ENCODE measurements around the gene PTPRO. TPM values are rescaled to one million over a fixed set of nuclear protein-coding genes. Genes with fewer than 3 reads are reported as not detected.
A peak's percentile ranks its signal among the peaks of the same experiment; 100 is the strongest.

Gene PTPRO
- total RNA-seq, 2 experiments from 2014 or later = 0.14 to 0.15 TPM

DNA sequence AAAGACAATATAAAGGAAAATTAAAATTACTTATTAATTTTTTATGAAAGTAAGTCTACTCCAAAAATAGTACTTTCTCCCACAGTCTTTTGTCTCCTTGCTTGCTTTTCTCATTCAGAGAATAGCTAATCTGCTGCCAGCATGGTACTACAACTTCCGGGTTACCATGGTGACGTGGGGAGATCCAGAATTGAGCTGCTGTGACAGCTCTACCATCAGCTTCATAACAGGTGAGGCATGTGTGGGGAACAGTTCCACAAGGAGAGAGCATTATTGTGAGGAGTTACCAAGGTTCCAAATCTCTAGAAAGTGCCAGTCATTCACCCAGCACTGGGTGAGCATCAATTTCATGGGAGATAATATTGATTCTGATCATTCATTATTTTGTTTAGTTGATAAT, 197.8 kb downstream of the PTPRO start:
- no peak for DNase-seq
- Mint-ChIP-seq H3K36me3 (no peaks in the 10 kb centered on the region), H3K9me3 (no peaks in the 10 kb centered on the region), H3K4me1 (ENCODE audit: low read depth) (no peaks in the 10 kb centered on the region), H3K4me3 (no peak overlapping the region), H3K27ac (no peak overlapping the region), H3K27me3 (peaks cover 24% of the 10 kb centered on the region)
- intact Hi-C loops (cut with micrococcal nuclease) = no loop called here
- ChIA-PET POLR2A (no interaction called here), CTCF (interaction anchor here (2.4 to 2.6 kb wide), 2 partner anchors 12 to 244 kb away, joined by 8 to 9 read pairs; no protein-coding TSS in a partner anchor)

- Mint-ChIP-seq H3K4me1 (ENCODE audit: low read depth) (no peaks in the 10 kb centered on the region), H3K36me3 (no peaks in the 10 kb centered on the region), H3K9me3 (no peaks in the 10 kb centered on the region), H3K27me3 (peaks cover 26% of the 10 kb centered on the region), H3K27ac (no peak overlapping the region), H3K4me3 (no peak overlapping the region)
- ChIA-PET POLR2A (no interaction called here), CTCF (interaction anchor here (1.1 to 2.6 kb wide), 3 partner anchors 11 to 244 kb away, joined by 4 to 9 read pairs (median 8); no protein-coding TSS in a partner anchor)
- intact Hi-C loops (cut with micrococcal nuclease) = no loop called here
- no peak for DNase-seq
These were observed 198.5 kb downstream of the PTPRO start for GRCh38 chr12:15520844-15521243.

DNA sequence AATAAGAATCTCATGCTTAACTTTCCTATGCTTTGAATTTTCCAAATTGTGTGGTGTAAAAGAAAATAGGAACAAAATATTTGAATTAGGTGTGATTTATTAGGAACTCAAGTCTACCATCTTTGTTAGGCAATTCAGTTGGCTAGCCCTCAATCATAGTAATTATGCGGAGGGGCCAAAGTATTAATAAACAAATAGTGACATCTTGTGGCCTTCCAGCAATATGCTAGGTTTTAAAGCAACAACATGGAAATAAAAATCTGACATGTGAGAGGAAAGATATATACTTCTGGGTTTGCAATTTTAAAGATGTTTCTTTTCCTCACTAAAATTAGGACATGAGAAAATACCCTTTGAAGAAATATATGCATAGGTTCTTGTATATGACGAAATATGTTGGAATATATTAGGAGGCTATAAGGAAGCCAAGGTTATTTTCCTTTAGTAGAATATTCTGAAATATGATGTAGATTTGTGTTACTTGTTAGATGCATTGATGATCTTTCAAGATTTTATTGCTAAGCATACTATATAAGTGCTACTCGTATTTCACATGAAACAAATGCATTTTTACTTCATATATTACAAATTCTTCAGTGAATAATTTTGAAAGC, 200.4 kb downstream of the PTPRO start:
- Mint-ChIP-seq H3K4me1 (ENCODE audit: low read depth) (no peaks in the 10 kb centered on the region), H3K27me3 (peaks cover 29% of the 10 kb centered on the region), H3K4me3 (no peak overlapping the region), H3K9me3 (peaks cover 2% of the 10 kb centered on the region), H3K36me3 (peaks cover 4% of the 10 kb centered on the region), H3K27ac (no peak overlapping the region)
- intact Hi-C loops (cut with micrococcal nuclease) = loop anchor here (1.0 kb wide), 2 partner anchors 246 to 295 kb away; no protein-coding TSS in a partner anchor
- POLR2A ChIA-PET = no interaction called here
- DNase-seq = no peak
- CTCF ChIA-PET = interaction anchor here (1.3 to 1.9 kb wide), 4 partner anchors 10 to 253 kb away, joined by 3 to 9 read pairs (median 8); no protein-coding TSS in a partner anchor

DNA sequence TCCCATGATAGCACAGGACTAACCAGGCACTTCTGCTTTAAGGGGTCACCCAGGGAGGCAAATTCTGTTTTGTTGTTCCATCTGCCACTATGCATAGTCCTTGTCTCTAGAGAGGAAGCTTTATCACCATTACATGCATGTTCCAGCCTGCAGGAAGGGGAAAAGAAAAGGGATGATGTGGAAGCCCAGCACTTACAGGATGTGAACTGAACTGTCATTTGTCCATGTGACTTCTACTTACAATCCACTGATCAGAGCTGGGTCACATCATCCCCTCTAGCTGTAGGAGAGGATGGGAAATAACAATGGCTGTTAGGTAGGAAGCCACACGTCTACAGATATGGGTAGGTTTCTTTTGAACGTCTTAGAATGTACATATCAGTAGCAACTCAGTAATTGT, 203.1 kb downstream of the PTPRO start:
- no peak overlapping the region for H3K4me3 Mint-ChIP-seq
- H3K36me3 Mint-ChIP-seq = peaks cover 11% of the 10 kb centered on the region
- H3K27me3 Mint-ChIP-seq = peaks cover 13% of the 10 kb centered on the region
- H3K4me1 Mint-ChIP-seq (ENCODE audit: low read depth) = no peaks in the 10 kb centered on the region
- ChIA-PET POLR2A (no interaction called here), CTCF (interaction anchor here (1.0 to 11.8 kb wide), 4 partner anchors 9 to 304 kb away, joined by 3 to 478 read pairs (median 3); partner anchors contain the start of gene RERG)
- DNase-seq = no peak
- intact Hi-C loops (cut with micrococcal nuclease) = no loop called here
- peaks cover 13% of the 10 kb centered on the region for H3K9me3 Mint-ChIP-seq
- H3K27ac Mint-ChIP-seq = no peak overlapping the region

GRCh38 chr12:15526033-15526432, 203.7 kb downstream of the PTPRO start:
- H3K9me3 Mint-ChIP-seq = peaks cover 13% of the 10 kb centered on the region
- intact Hi-C loops (cut with micrococcal nuclease) = no loop called here
- no peak overlapping the region for H3K4me3 Mint-ChIP-seq
- peaks cover 11% of the 10 kb centered on the region for H3K36me3 Mint-ChIP-seq
- H3K27ac Mint-ChIP-seq = no peak overlapping the region
- H3K27me3 Mint-ChIP-seq = peaks cover 12% of the 10 kb centered on the region
- H3K4me1 Mint-ChIP-seq (ENCODE audit: low read depth) = no peaks in the 10 kb centered on the region
- ChIA-PET POLR2A (no interaction called here), CTCF (interaction anchor here (1.2 to 11.8 kb wide), 2 partner anchors 60 to 247 kb away, joined by 3 to 478 read pairs; no protein-coding TSS in a partner anchor)
- no peak for DNase-seq

DNA sequence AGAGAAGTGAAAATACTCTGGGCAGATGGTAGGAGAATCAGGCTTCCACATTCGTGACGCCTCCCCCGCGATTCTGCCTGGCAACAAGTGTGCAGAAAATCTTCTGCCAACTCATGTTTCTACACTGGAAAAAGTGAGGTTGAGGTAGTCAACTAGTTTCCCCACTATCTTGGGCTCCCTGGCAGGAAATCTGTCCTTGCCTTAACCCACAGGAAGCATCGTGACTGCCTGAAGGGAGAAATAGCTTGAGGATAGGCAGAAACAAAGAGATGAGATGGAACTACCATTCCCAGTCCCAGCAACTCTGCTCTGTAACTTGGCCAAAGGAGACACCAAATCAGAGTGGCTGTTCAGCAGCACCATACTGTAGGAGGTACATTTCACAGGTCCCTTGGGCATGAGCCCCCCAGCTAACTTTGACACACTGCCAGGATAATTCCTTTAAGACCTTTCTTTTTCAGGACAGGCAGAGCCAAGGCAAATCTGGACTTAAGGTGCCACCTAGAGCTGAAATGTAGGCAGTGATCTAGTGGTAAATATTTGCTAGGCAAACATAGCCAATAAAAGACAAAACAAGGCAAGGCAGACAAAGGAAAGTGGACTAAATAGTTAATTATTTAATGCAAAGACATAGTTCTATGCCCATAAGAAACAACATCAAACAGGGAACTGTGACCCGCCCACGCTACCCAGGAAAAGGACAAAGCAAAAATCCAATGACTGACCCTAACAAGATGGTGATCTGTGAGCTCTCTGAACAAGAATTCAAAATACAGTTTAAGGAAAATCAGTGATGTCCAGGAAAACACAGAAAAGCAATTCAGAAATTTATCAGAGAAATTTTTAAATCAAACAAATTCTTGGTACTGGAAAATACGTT, 205.1 kb downstream of the PTPRO start:
- peaks cover 2% of the 10 kb centered on the region for H3K4me1 Mint-ChIP-seq (ENCODE audit: low read depth)
- H3K27ac Mint-ChIP-seq = no peak overlapping the region
- H3K36me3 Mint-ChIP-seq = peaks cover 11% of the 10 kb centered on the region
- ChIA-PET CTCF (interaction anchor here (1.5 to 11.8 kb wide), 2 partner anchors 59 to 250 kb away, joined by 3 to 478 read pairs; no protein-coding TSS in a partner anchor), POLR2A (no interaction called here)
- H3K9me3 Mint-ChIP-seq = peaks cover 13% of the 10 kb centered on the region
- intact Hi-C loops (cut with micrococcal nuclease) = no loop called here
- peaks cover 7% of the 10 kb centered on the region for H3K27me3 Mint-ChIP-seq
- H3K4me3 Mint-ChIP-seq = no peak overlapping the region
- DNase-seq = no peak

GRCh38 chr12:15528666-15529065, 206.4 kb downstream of the PTPRO start:
- peaks cover 11% of the 10 kb centered on the region for H3K4me1 Mint-ChIP-seq (ENCODE audit: low read depth)
- CTCF ChIA-PET = interaction anchor here (1.0 to 11.8 kb wide), 2 partner anchors 57 to 328 kb away, joined by 3 to 478 read pairs; no protein-coding TSS in a partner anchor
- peaks cover 7% of the 10 kb centered on the region for H3K27me3 Mint-ChIP-seq
- no peak overlapping the region for H3K4me3 Mint-ChIP-seq
- H3K36me3 Mint-ChIP-seq = peaks cover 11% of the 10 kb centered on the region
- POLR2A ChIA-PET = no interaction called here
- H3K27ac Mint-ChIP-seq = no peak overlapping the region
- no peak for DNase-seq
- H3K9me3 Mint-ChIP-seq = peaks cover 13% of the 10 kb centered on the region
- intact Hi-C loops (cut with micrococcal nuclease) = no loop called here

- H3K27me3 Mint-ChIP-seq = peaks cover 4% of the 10 kb centered on the region
These were observed 208.1 kb downstream of the PTPRO start for GRCh38 chr12:15530361-15530760.

GRCh38 chr12:15532364-15532977, 210.2 kb downstream of the PTPRO start:
- ChIA-PET POLR2A (no interaction called here), CTCF (interaction anchor here (0.6 to 11.8 kb wide), 31 partner anchors 8 to 378 kb away, joined by 3 to 478 read pairs (median 4); partner anchors contain the start of gene DERA)
- Mint-ChIP-seq H3K27me3 (no peaks in the 10 kb centered on the region), H3K4me3 (no peak overlapping the region), H3K4me1 (ENCODE audit: low read depth) (peaks cover 11% of the 10 kb centered on the region), H3K36me3 (peaks cover 9% of the 10 kb centered on the region), H3K27ac (no peak overlapping the region), H3K9me3 (peaks cover 13% of the 10 kb centered on the region)
- intact Hi-C loops (cut with micrococcal nuclease) = loop anchor here (1.0 to 2.0 kb wide), 4 partner anchors 48 to 324 kb away; partner anchors contain the start of gene EPS8
- DNase-seq = peak; percentile 68

More at GRCh38 chr12:15530361-15530760, 208.1 kb downstream of the PTPRO start:
- DNase-seq = no peak
- peaks cover 11% of the 10 kb centered on the region for H3K36me3 Mint-ChIP-seq
- CTCF ChIA-PET = interaction anchor here (1.2 to 11.8 kb wide), 2 partner anchors 56 to 322 kb away, joined by 5 to 478 read pairs; no protein-coding TSS in a partner anchor
- peaks cover 11% of the 10 kb centered on the region for H3K4me1 Mint-ChIP-seq (ENCODE audit: low read depth)
- intact Hi-C loops (cut with micrococcal nuclease) = no loop called here
- POLR2A ChIA-PET = no interaction called here
- no peak overlapping the region for H3K4me3 Mint-ChIP-seq
- peaks cover 13% of the 10 kb centered on the region for H3K9me3 Mint-ChIP-seq
- H3K27ac Mint-ChIP-seq = no peak overlapping the region

DNA sequence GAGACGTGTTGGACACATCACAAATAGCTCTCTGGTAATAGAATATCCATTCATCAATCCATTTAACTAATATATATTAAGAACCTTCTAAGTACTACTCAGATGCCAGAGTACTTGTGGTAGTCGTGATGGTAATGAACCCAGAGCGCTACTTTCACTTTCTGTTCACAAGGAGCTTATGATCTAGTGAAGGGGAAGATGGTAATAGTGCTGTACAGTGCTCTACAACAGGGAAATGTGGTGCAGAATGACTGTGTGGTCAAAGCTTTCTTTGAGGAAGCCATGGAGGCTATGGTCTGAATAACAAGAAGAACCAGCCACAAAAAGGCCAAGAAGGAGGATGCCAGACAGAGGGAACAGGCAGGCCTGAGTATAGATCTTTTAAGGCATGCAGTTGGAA, 212.0 kb downstream of the PTPRO start:
- no peaks in the 10 kb centered on the region for H3K9me3 Mint-ChIP-seq
- DNase-seq = peak; percentile 20
- intact Hi-C loops (cut with micrococcal nuclease) = loop anchor here (1.0 kb wide), 4 partner anchors 12 to 348 kb away; partner anchors contain the start of gene STRAP
- peak overlapping the region; percentile 70 for H3K27ac Mint-ChIP-seq
- H3K4me3 Mint-ChIP-seq = peak overlapping the region; percentile 50
- ChIA-PET CTCF (interaction anchor here (0.6 to 11.8 kb wide), 11 partner anchors 9 to 363 kb away, joined by 3 to 478 read pairs (median 4); no protein-coding TSS in a partner anchor), POLR2A (no interaction called here)
- H3K4me1 Mint-ChIP-seq (ENCODE audit: low read depth) = peaks cover 15% of the 10 kb centered on the region
- H3K36me3 Mint-ChIP-seq = no peaks in the 10 kb centered on the region
- H3K27me3 Mint-ChIP-seq = no peaks in the 10 kb centered on the region

DNA sequence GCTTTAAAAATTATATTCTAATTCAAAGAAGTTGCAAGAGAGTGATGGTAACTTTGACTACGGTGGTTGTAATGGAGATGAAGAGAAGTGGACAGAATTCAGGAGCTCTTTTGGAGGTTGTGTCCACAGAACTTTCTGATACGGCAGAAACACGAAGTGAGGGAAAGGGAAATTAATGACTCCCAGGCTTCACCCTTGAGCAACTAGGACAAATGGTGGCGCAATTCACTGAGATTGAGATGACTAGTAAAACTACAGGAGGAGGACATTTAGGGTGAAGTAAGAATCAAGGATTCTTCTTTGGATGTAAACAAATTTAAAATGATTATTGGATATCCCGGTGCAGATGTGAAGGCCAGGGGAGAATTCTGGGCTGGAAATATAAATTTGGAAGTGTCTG, 212.6 kb downstream of the PTPRO start:
- no peaks in the 10 kb centered on the region for H3K27me3 Mint-ChIP-seq
- H3K9me3 Mint-ChIP-seq = no peaks in the 10 kb centered on the region
- no peaks in the 10 kb centered on the region for H3K36me3 Mint-ChIP-seq
- no peak for DNase-seq
- ChIA-PET CTCF (interaction anchor here (0.6 to 11.8 kb wide), 11 partner anchors 10 to 362 kb away, joined by 3 to 478 read pairs (median 4); no protein-coding TSS in a partner anchor), POLR2A (no interaction called here)
- H3K4me3 Mint-ChIP-seq = no peak overlapping the region
- peaks cover 15% of the 10 kb centered on the region for H3K4me1 Mint-ChIP-seq (ENCODE audit: low read depth)
- no peak overlapping the region for H3K27ac Mint-ChIP-seq
- intact Hi-C loops (cut with micrococcal nuclease) = loop anchor here (1.0 kb wide), 4 partner anchors 11 to 347 kb away; partner anchors contain the start of gene STRAP

All from activated CD4-positive, alpha-beta memory T cell treated with anti-CD3 and anti-CD28 coated beads for 36 hours (primary cell).